Ovary (tissue), 9 donors: Measurements from ENCODE around the gene MCF2L. TPM values are rescaled to one million over a fixed set of nuclear protein-coding genes. Genes with fewer than 3 reads are reported as not detected.

Source experiments
- DNase-seq, 5 donors: peaks; one replicate each; pipeline ENCODE4 v3.0.0-alpha.2; 2019 to 2020
- H3K27ac ChIP-seq, 2 donors: fragments of 200-600 bp; one replicate each; pipeline versions ENCODE4 v1.5.1 to v1.8.0; 2019 to 2022
- H3K27me3 ChIP-seq: fragments of 200-600 bp; one replicate; pipeline ENCODE4 v1.8.0; 2022
- H3K36me3 ChIP-seq: fragments of 200-600 bp; sonication (generic); one replicate; pipeline ENCODE4 v1.5.1; 2019
- H3K4me1 ChIP-seq: one replicate; pipeline ENCODE4 v1.8.1; 2013; ENCODE audit warnings: mild to moderate bottlenecking, moderate library complexity; ENCODE audit not compliant: insufficient read depth
- H3K4me3 ChIP-seq: fragments of 200-600 bp; sonication (generic); one replicate; pipeline ENCODE4 v1.5.1; 2017
- H3K9me3 ChIP-seq, 2 donors: fragments of 200-600 bp in 1 of 2; sonication (generic) in 1 of 2; one replicate each; pipeline versions ENCODE4 v1.5.1 to v1.8.1; 2013 to 2019; ENCODE audit warnings: mild to moderate bottlenecking in 1 of 2, moderate library complexity in 1 of 2
- CTCF ChIP-seq, 3 donors: fragments of 450-650 bp in 2 of 3; fragments of 200-600 bp in 1 of 3; IDR thresholded peaks; one replicate each; pipeline versions ENCODE4 v1.5.1 to v1.8.0; 2016 to 2022; ENCODE audit warnings: antibody characterized with exemption in 3 of 3, mild to moderate bottlenecking in 1 of 3
- EP300 ChIP-seq: sonication (generic); formaldehyde crosslinking; IDR thresholded peaks from one replicate; pipeline ENCODE4 v1.6.1; 2017; ENCODE audit warnings: antibody characterized with exemption
- POLR2A ChIP-seq: fragments of 450-650 bp; IDR thresholded peaks from one replicate; pipeline ENCODE4 v1.6.1; 2017; ENCODE audit warnings: antibody characterized with exemption, mild to moderate bottlenecking, moderate library complexity
- WGBS, 3 donors: extraction: QIAGEN DNeasy Blood & Tissue Kit in 1 of 3; methylation state at CpG; one replicate each; pipeline versions ENCODE4 v1.1.5 to v1.1.7; 2013 to 2017; 5-methylcytosine and 5-hydroxymethylcytosine counted together
- intact Hi-C, 4 donors: fragments of 100-400 bp; cut with DNase I; formaldehyde crosslinking; loops; one replicate each; pipeline versions ENCODE4 v1.11.0 to v1.15.1; 2022 to 2023
- polyA plus RNA-seq, 2 donors: library from polyadenylated mRNA; stranded (reverse); fragments of 200-250 nt in 1 of 2; fragments of 350-450 nt in 1 of 2; fragmentation: Illumina TruSeq in 1 of 2; extraction: RNeasy Lipid Tissue Mini Kit (QIAGEN cat#74804) in 1 of 2; gene quantifications; one replicate each; pipeline ENCODE4 v1.2.3, GENCODE V29; 2013 to 2014
- total RNA-seq, 7 donors: library from RNA; depleted of rRNA in 2 of 7; stranded (reverse); fragments of >200 nt in 2 of 7; fragmentation: NEBNext Ultra II Directional in 3 of 7; extraction: Animal tissue kit (Norgen Biotek cat#: 25700) in 3 of 7; gene quantifications; one replicate each; pipeline versions ENCODE4 v1.1.0 to v1.2.4, GENCODE V29; 2016 to 2023
- donor health status: DM: no; HTN: no; CAD: no; lungs with moderate emphysema.
- donor health status: DM: no; HTN: no; CAD: no.
- donor health status: Bipolar disorder and iron deficiency.
- donor health status: DM: yes; HTN: yes; CAD: no.
- donor health status: DM: no; HTN: no; CAD: no.
- donor health status: DM: yes; HTN: yes; CAD: no.

Gene MCF2L
- total and polyA plus RNA-seq, 9 donors: 5.6 to 22.2 (median 8.7) TPM

- intact Hi-C loops: no loop called here
- no peak for TF ChIP-seq CTCF (IDR thresholded peaks at IDR 0.05)
- DNase-seq: peak; percentile 25 to 68 (median 44)
- Histone ChIP-seq H3K9me3 (no peaks in the 10 kb centered on the region), H3K27ac (peak overlapping the region; percentile 63 to 82), H3K4me1 (peaks cover 8% of the 10 kb centered on the region), H3K36me3 (no peaks in the 10 kb centered on the region), H3K27me3 (no peaks in the 10 kb centered on the region), H3K4me3 (peak overlapping the region; percentile 25)
- WGBS, 3 donors: 45 to 50% (median 45%) methylated on average over 16 of the region's 16 CpGs
These were observed 153.0 kb downstream of the MCF2L start for GRCh38 chr13:113121928-113122471.

GRCh38 chr13:113122550-113123225, 153.7 kb downstream of the MCF2L start, which contains the start of gene F10:
Gene F10, plus strand, starts transcription at chr13:113122799. Its CDS starts 57 bp downstream, at chr13:113122856.
- TF ChIP-seq POLR2A: peak; percentile 54
- no peak for TF ChIP-seq EP300
- TF ChIP-seq CTCF (IDR thresholded peaks at IDR 0.05): peak in 1 of 3 donors; percentile 34
- intact Hi-C loops: no loop called here
- Histone ChIP-seq H3K4me3 (peak within 1 kb of the TSS; percentile 25), H3K27me3 (no peaks in the 10 kb centered on the region), H3K27ac (peak within 1 kb of the TSS; percentile 63 to 82), H3K4me1 (peaks cover 8% of the 10 kb centered on the region), H3K36me3 (no peaks in the 10 kb centered on the region), H3K9me3 (no peaks in the 10 kb centered on the region)
- DNase-seq: peak; percentile 72 to 84 (median 79)
- WGBS, 3 donors: 6 to 16% (median 8%) methylated on average over 16 to 23 of the region's 23 CpGs

- H3K27ac ChIP-seq: peak overlapping the region; percentile 47 to 82
These were observed 154.5 kb downstream of the MCF2L start for GRCh38 chr13:113123226-113124201.

More at GRCh38 chr13:113123226-113124201, 154.5 kb downstream of the MCF2L start:
- Histone ChIP-seq H3K4me3 (no peak overlapping the region), H3K27me3 (no peaks in the 10 kb centered on the region), H3K36me3 (no peaks in the 10 kb centered on the region), H3K9me3 (no peaks in the 10 kb centered on the region), H3K4me1 (peaks cover 8% of the 10 kb centered on the region)
- WGBS, 3 donors: 84 to 89% (median 87%) methylated on average over 29 of the region's 29 CpGs
- peak in 3 of 5 donors; percentile 16 to 43 (median 27) for DNase-seq
- TF ChIP-seq EP300 (no peak), CTCF (IDR thresholded peaks at IDR 0.05) (no peak), POLR2A (no peak)
- intact Hi-C loops: no loop called here
